GM10847 (cell line): ENCODE results near the gene EPOP.

Experiments
- POLR2A ChIP-seq: IDR thresholded peaks from 2 replicates; pipeline ENCODE4 v1.6.1; 2011; ENCODE audit not compliant: insufficient read length; ENCODE audit errors: extremely low read depth

The EPOP gene

GRCh38 chr17:38698760-38699159 is 24.0 kb upstream of the EPOP start:
- no peak for TF ChIP-seq POLR2A

- TF ChIP-seq POLR2A, result no peak
These were observed 22.5 kb upstream of the EPOP start for GRCh38 chr17:38697061-38697820.

- no peak for TF ChIP-seq POLR2A
These were observed 19.1 kb upstream of the EPOP start for GRCh38 chr17:38693700-38694329.

- TF ChIP-seq POLR2A, result no peak
These were observed 16.4 kb upstream of the EPOP start for GRCh38 chr17:38691154-38691553.

- TF ChIP-seq POLR2A, result no peak
These were observed 15.6 kb upstream of the EPOP start for GRCh38 chr17:38690386-38690785.

- no peak for TF ChIP-seq POLR2A
These were observed 12.5 kb upstream of the EPOP start for GRCh38 chr17:38687286-38687685.

GRCh38 chr17:38685491-38685890 is 10.7 kb upstream of the EPOP start:
- TF ChIP-seq POLR2A, result no peak

- TF ChIP-seq POLR2A, result no peak
These were observed 6.3 kb upstream of the EPOP start for GRCh38 chr17:38681096-38681495.

GRCh38 chr17:38677819-38678218 is 3.1 kb upstream of the EPOP start:
- no peak for TF ChIP-seq POLR2A

- no peak for TF ChIP-seq POLR2A
These were observed 2.1 kb upstream of the EPOP start for GRCh38 chr17:38676706-38677504.

GRCh38 chr17:38674014-38674748 is 576 bp downstream of the EPOP start:
- no peak for TF ChIP-seq POLR2A

GRCh38 chr17:38673707-38674013 is 1.1 kb downstream of the EPOP start:
- TF ChIP-seq POLR2A, result no peak

GRCh38 chr17:38672788-38673706 is 1.7 kb downstream of the EPOP start:
- no peak for TF ChIP-seq POLR2A

GRCh38 chr17:38671939-38672720 is 2.6 kb downstream of the EPOP start:
- TF ChIP-seq POLR2A, result no peak
